Right atrium auricular region (tissue), 2 donors: ENCODE measurements around the gene MERTK. TPM values are rescaled to one million over a fixed set of nuclear protein-coding genes. Genes with fewer than 3 reads are reported as not detected.

ENCODE experiments used
- DNase-seq: peaks from one replicate; pipeline ENCODE4 v3.0.0-alpha.2; 2019; ENCODE audit warnings: low spot score
- H3K27ac ChIP-seq, 2 donors: fragments of 200-600 bp; sonication (generic); 1 replicate in 1 of 2; 2 replicates in 1 of 2; pipeline ENCODE4 v1.5.1; 2016 to 2019
- H3K27me3 ChIP-seq, 2 donors: fragments of 200-600 bp; sonication (generic); one replicate each; pipeline versions ENCODE4 v1.5.1 to v1.6.0; 2017 to 2019
- H3K36me3 ChIP-seq: fragments of 200-600 bp; sonication (generic); one replicate; pipeline ENCODE4 v1.5.1; 2016
- H3K4me1 ChIP-seq, 2 donors: fragments of 200-600 bp; sonication (generic); one replicate each; pipeline versions ENCODE4 v1.5.1 to v1.6.0; 2017 to 2019
- H3K4me3 ChIP-seq, 2 donors: fragments of 200-600 bp; sonication (generic); 1 replicate in 1 of 2; 2 replicates in 1 of 2; pipeline ENCODE4 v1.5.1; 2017 to 2019; ENCODE audit warnings: mild to moderate bottlenecking in 1 of 2, moderate library complexity in 1 of 2
- H3K9me3 ChIP-seq, 2 donors: fragments of 200-600 bp; sonication (generic); one replicate each; pipeline ENCODE4 v1.5.1; 2019
- CTCF ChIP-seq, 2 donors: fragments of 200-600 bp; sonication (generic); IDR thresholded peaks; one replicate each; pipeline ENCODE4 v1.5.1; 2019; ENCODE audit warnings: antibody characterized with exemption in 2 of 2
- total RNA-seq, 2 donors: library from RNA; depleted of rRNA; stranded (reverse); fragments of >200 nt; gene quantifications; one replicate each; pipeline ENCODE4 v1.1.0, GENCODE V29; 2016

The MERTK gene
- total RNA-seq, 2 donors from 2014 or later: 4.9 to 13.7 TPM

DNA sequence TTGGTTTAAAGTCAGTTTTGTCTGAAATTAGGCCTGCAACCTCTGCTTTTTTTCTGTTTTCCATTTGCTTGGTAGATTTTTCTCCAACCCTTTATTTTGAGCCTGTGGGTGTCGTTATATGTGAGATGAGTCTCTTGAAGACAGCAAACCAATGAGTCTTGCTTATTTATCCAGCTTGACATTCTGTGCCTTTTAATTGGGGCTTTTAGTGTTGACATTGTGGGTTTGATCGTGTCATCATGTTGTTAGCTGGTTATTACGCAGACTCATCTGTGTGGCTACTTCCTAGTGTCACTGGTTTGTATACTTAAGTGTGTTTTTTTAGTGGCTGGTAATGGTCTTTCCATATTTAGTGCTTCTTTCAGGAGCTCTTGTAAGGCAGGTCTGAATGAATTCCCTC, 175.5 kb downstream of the MERTK start:
- no peaks in the 10 kb centered on the region for H3K4me1 ChIP-seq
- no peaks in the 10 kb centered on the region for H3K9me3 ChIP-seq
- no peak for DNase-seq
- peaks cover 6% of the 10 kb centered on the region for H3K36me3 ChIP-seq
- TF ChIP-seq CTCF (IDR thresholded peaks at IDR 0.05): no peak
- no peak overlapping the region for H3K27ac ChIP-seq
- H3K4me3 ChIP-seq: no peak overlapping the region
- no peaks in the 10 kb centered on the region for H3K27me3 ChIP-seq

- Histone ChIP-seq H3K4me3 (no peak overlapping the region), H3K27me3 (no peaks in the 10 kb centered on the region), H3K36me3 (peaks cover 6% of the 10 kb centered on the region), H3K27ac (no peak overlapping the region), H3K4me1 (no peaks in the 10 kb centered on the region), H3K9me3 (no peaks in the 10 kb centered on the region)
- DNase-seq: no peak
- TF ChIP-seq CTCF (IDR thresholded peaks at IDR 0.05): no peak
Measured at GRCh38 chr2:112074506-112074905, 176.1 kb downstream of the MERTK start.

DNA sequence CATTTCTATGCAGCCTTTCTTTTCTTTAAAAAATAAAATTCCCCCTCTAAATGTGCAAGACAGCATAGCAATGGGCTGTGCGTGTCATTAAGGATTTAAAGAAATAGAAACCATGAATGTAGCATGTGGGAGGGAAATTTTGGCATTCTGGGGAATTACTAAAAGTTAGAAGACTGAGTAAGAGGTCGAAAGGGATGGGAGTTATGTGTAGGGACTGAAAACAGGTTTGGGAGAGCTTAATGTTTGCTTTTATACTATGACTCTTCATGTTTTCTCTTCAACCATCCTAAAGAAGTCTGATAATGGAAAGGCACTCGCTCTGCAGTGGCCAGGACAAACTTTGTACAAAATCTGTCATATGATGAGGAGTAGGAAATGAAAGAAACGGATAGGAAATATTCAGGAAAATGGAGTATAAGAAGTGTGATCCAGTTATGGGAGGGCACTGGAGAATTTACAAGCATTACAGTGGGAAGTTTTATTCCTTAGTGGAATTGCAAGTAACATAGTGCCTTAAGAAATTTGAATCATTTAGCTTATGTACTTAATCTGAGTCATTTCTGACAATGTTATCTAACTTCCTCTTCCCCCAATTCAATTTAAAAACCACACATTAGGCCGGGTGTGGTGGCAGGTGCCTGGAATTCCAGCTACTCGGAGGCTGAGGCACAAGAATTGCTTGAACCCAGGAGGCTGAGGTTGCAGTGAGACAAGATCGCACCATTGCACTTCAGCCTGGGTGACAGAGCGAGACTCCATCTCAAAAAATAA, 177.3 kb downstream of the MERTK start:
- Histone ChIP-seq H3K36me3 (peaks cover 6% of the 10 kb centered on the region), H3K27ac (no peak overlapping the region)

DNA sequence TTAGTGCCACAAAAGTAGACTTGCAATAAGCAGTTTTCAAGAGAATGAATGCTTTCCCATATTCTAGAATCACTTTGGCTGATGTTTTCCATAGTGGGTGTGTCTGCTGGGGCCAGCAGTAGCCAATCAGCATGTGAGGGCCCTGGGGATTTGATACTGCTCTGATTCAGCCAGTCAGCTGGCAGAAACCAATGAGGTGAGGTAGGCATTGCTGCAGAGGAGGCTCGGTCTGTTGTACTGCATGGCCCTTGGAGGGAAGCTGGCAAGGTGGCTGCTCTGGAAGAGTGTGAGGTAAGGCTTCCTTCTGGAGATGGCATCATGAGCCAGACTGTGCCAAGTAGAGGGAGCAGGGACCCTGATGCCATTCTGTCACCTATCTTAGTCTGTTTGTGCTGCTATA, 179.4 kb downstream of the MERTK start:
- H3K4me3 ChIP-seq: no peak overlapping the region
- H3K27me3 ChIP-seq: no peaks in the 10 kb centered on the region
- no peak for DNase-seq
- no peaks in the 10 kb centered on the region for H3K9me3 ChIP-seq
- no peak for TF ChIP-seq CTCF (IDR thresholded peaks at IDR 0.05)
- H3K36me3 ChIP-seq: peaks cover 14% of the 10 kb centered on the region
- no peak overlapping the region for H3K27ac ChIP-seq
- H3K4me1 ChIP-seq: no peaks in the 10 kb centered on the region

More for the DNA sequence above, 177.3 kb downstream of the MERTK start:
- Histone ChIP-seq H3K27me3 (no peaks in the 10 kb centered on the region), H3K4me1 (no peaks in the 10 kb centered on the region), H3K4me3 (no peak overlapping the region), H3K9me3 (no peaks in the 10 kb centered on the region)
- no peak for DNase-seq
- TF ChIP-seq CTCF (IDR thresholded peaks at IDR 0.05): no peak

Other genes with a start within 250 kb of the MERTK start
- gene ANAPC1, start 14.4 kb upstream of the MERTK start, total RNA-seq: 10 to 100 TPM; 19.0 to 23.5 TPM
- 1 to 10 TPM; 7.7 to 8.8 TPM for gene TMEM87B, start 156.7 kb downstream of the MERTK start, total RNA-seq
- gene FBLN7, start 239.8 kb downstream of the MERTK start, total RNA-seq: 1 to 10 TPM in 1 of 2 donors, under 1 TPM in 1; 0.86 to 3.5 TPM